Mucosa of descending colon (tissue), 3 donors: ENCODE results near the gene VAMP2. TPM values are rescaled to one million over a fixed set of nuclear protein-coding genes. Genes with fewer than 3 reads are reported as not detected.
"Not testable (repeated sequence)": the region's sequence is repeated elsewhere in the genome, so short reads cannot be mapped to it uniquely, and the experiment has no call there.

Source experiments
- ATAC-seq: fragments of 200-7000 bp; cut with Tn5 transposase; one replicate; pipeline ENCODE4 v1.9.1; 2020; ENCODE audit warnings: mild to moderate bottlenecking, moderate library complexity
- DNase-seq, 3 donors: peaks; one replicate each; pipeline ENCODE4 v3.0.0-alpha.2; 2020
- H3K36me3 ChIP-seq: fragments of 200-600 bp; one replicate; pipeline ENCODE4 v1.8.0; 2021; ENCODE audit warnings: low read depth, mild to moderate bottlenecking
- H3K4me1 ChIP-seq: fragments of 200-600 bp; one replicate; pipeline ENCODE4 v1.8.0; 2021; ENCODE audit warnings: low read depth, mild to moderate bottlenecking
- H3K4me3 ChIP-seq: fragments of 200-600 bp; one replicate; pipeline ENCODE4 v1.8.0; 2021; ENCODE audit warnings: mild to moderate bottlenecking
- H3K9me3 ChIP-seq: fragments of 200-600 bp; one replicate; pipeline ENCODE4 v1.8.0; 2021; ENCODE audit warnings: mild to moderate bottlenecking
- CTCF ChIP-seq: fragments of 200-600 bp; IDR thresholded peaks from one replicate; pipeline ENCODE4 v1.8.0; 2022; ENCODE audit warnings: antibody characterized with exemption, mild to moderate bottlenecking
- intact Hi-C, 2 donors: fragments of 100-400 bp; cut with DNase I in 1 of 2; cut with micrococcal nuclease in 1 of 2; formaldehyde crosslinking; loops; one replicate each; pipeline versions ENCODE4 v1.11.0 to v1.11.1; 2022; cut with DNase I, micrococcal nuclease
- total RNA-seq, 3 donors: library from RNA; stranded (reverse); fragmentation: NEBNext Ultra II Directional in 2 of 3; extraction: Animal tissue kit (Norgen Biotek cat#: 25700) in 2 of 3; gene quantifications; one replicate each; pipeline versions ENCODE4 v1.2.1 to v1.2.4, GENCODE V29; 2021 to 2023
- donor health status: DM: no; HTN: no; CAD: no; lungs with moderate emphysema.
- donor health status: DM: no; HTN: no; CAD: no.
- donor health status: DM: no; HTN: yes; CAD: no.

Gene VAMP2
- total RNA-seq, 3 donors from 2014 or later: 56.4 to 77.2 (median 62.8) TPM

GRCh38 chr17:8176998-8177731 lies 14.4 kb upstream of the VAMP2 start:
- Histone ChIP-seq H3K4me1 (peaks cover 22% of the 10 kb centered on the region), H3K36me3 (no peaks in the 10 kb centered on the region), H3K4me3 (no peak overlapping the region), H3K9me3 (no peaks in the 10 kb centered on the region)
- no peak for TF ChIP-seq CTCF
- DNase-seq (peak in 1 of 3 donors; percentile 31), ATAC-seq (no peak)
- intact Hi-C loops: no loop called here

- no peaks in the 10 kb centered on the region for H3K36me3 ChIP-seq
- TF ChIP-seq CTCF: no peak
- peaks cover 22% of the 10 kb centered on the region for H3K4me1 ChIP-seq
- H3K4me3 ChIP-seq: peak within 1 kb of the TSS; percentile 38
- intact Hi-C loops: no loop called here
- peak; percentile 81 for ATAC-seq
- no peaks in the 10 kb centered on the region for H3K9me3 ChIP-seq
- peak; percentile 93 to 95 (median 94) for DNase-seq
Observed at GRCh38 chr17:8176197-8176940, 13.6 kb upstream of the VAMP2 start, which contains the start of gene TMEM107. Gene TMEM107 (minus strand): TSS chr17:8176380. CDS start chr17:8176286, 94 bp downstream.

- peak overlapping the region; percentile 38 for H3K4me3 ChIP-seq
- no peak for DNase-seq
- no peak for TF ChIP-seq CTCF
- H3K9me3 ChIP-seq: no peaks in the 10 kb centered on the region
- ATAC-seq: peak; percentile 7
- peaks cover 22% of the 10 kb centered on the region for H3K4me1 ChIP-seq
- intact Hi-C loops: no loop called here
- H3K36me3 ChIP-seq: no peaks in the 10 kb centered on the region
Observed at GRCh38 chr17:8175795-8176196, 13.0 kb upstream of the VAMP2 start.

- DNase-seq: peak in 1 of 3 donors; percentile 36
- H3K4me3 ChIP-seq: peak overlapping the region; percentile 14
- no peaks in the 10 kb centered on the region for H3K9me3 ChIP-seq
- H3K36me3 ChIP-seq: no peaks in the 10 kb centered on the region
- intact Hi-C loops: no loop called here
- no peak for ATAC-seq
- TF ChIP-seq CTCF: no peak
- peaks cover 22% of the 10 kb centered on the region for H3K4me1 ChIP-seq
Observed at GRCh38 chr17:8173871-8174322, 11.1 kb upstream of the VAMP2 start.

- H3K4me1 ChIP-seq: peaks cover 22% of the 10 kb centered on the region
- H3K9me3 ChIP-seq: no peaks in the 10 kb centered on the region
- peak; percentile 67 to 88 (median 79) for DNase-seq
- H3K36me3 ChIP-seq: no peaks in the 10 kb centered on the region
- peak overlapping the region; percentile 14 for H3K4me3 ChIP-seq
- intact Hi-C loops: no loop called here
- peak; percentile 87 for ATAC-seq
- TF ChIP-seq CTCF: no peak
Observed at GRCh38 chr17:8173056-8173870, 10.5 kb upstream of the VAMP2 start.

- H3K36me3 ChIP-seq, H3K4me1 ChIP-seq, intact Hi-C loops, H3K4me3 ChIP-seq, H3K9me3 ChIP-seq, ATAC-seq: not testable (repeated sequence)
- DNase-seq: peak in 1 of 3 donors; percentile 18
Observed at GRCh38 chr17:8170186-8170585, 7.4 kb upstream of the VAMP2 start.
